HG02885 (cell line): ENCODE measurements around the gene PDE8B.
"Not testable (repeated sequence)": the region's sequence is repeated elsewhere in the genome, so short reads cannot be mapped to it uniquely, and the experiment has no call there.

ENCODE experiments used
- ATAC-seq: cut with Tn5 transposase; IDR thresholded peaks from one replicate; pipeline ENCODE4 v1.9.1; 2021; ENCODE audit warnings: mild to moderate bottlenecking; ENCODE audit not compliant: unreplicated experiment, poor library complexity

The PDE8B gene

DNA sequence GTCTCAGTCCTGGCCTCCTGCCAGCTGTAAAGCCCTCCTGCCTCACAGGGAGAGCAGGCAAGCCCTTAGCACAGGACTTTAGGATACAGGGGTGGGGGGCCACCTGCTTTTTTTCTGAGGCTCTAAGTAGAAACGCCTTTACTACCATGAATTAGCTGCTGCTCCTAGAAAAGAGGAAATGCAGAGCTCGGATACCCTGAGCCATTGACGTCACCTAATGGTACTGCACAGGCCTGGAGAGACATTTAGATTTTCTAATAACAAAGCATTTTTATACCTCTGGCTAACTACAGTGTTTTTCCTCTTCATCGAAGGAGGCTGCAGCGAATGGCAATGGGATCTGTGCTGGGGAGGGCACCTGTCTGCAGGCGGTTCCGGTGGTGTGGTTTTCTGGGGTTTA lies 144.6 kb downstream of the PDE8B start:
- no peak for ATAC-seq

DNA sequence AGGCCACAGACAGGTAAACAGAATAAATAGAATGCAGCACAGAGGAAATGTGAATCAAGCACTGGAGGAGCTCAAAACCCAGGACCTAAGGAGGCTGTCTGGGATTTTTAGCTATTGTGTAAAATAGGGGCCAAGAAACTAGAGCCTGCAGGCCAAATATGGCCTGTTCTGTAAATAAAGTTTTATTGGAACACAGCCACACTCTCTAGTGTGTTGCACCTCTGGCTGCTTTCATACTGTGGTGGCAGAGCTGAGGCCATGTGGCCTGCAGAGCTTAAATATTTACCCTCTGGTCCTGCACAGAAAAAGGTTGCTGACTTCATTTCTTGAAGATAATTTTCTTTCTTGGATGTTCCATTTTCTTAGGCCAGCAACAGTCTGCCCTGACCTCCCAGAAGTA lies 145.3 kb downstream of the PDE8B start:
- no peak for ATAC-seq

DNA sequence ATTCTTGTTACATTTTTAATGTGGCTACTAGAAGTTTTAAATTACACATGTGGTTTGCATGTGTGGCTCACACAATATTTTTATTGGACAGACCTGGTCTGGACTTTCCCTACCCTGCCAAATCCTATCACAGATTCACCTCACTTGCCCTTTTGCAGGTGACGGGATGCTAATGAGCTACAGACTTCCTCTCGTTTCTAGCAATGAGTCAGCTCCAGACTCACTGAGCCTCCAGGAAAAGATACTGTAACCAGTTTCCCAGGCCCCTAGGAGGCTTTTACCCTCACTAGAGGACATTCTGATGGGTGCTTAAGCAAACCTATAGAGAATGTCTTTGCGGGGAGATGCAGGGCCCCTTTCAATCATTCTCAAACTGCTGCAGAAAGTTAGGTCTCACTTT lies 146.3 kb downstream of the PDE8B start:
- peak; percentile 92 for ATAC-seq

DNA sequence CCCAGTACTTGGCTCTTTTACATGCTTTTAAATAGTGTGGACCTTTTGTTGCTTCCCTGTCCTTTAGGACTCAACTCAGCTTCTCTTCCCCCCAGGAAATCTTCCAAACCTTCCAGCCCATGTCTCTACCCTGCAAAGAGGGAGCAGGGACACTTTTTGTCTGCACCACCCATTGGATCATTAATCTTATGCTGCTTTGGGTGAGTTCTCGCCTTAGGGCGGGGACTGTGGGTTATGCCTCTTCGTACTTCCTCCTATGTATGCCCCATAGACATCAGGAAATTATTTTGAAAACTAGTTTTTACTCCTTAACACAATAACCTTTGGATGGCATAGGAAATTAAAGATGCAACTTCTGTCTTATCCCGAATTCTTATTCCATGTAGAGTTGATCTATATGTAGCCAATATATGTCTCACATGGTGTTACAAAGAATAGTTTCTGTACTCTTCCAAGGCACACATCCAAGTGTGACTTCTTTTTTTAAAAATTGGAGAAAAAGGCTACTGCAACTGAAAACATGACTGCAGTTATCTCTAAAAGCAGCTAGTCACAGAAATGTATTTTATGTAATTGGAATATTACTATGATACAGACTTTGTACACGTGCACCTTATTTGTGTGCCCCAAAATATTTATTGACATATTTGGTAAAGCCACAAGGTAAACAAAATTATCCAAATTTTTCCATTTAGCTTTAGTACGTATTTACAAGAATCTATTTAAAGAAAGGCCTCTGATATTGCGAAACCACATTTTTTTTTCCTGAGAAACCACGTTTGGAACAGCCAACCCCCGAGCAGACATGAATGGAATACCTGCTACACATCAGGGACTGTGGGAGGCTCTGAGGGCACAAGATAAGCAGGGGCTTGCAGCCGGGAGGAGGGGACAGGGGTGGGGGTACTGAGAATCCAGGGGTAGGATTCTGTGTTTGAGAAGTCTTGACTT lies 148.1 kb downstream of the PDE8B start:
- ATAC-seq = no peak

DNA sequence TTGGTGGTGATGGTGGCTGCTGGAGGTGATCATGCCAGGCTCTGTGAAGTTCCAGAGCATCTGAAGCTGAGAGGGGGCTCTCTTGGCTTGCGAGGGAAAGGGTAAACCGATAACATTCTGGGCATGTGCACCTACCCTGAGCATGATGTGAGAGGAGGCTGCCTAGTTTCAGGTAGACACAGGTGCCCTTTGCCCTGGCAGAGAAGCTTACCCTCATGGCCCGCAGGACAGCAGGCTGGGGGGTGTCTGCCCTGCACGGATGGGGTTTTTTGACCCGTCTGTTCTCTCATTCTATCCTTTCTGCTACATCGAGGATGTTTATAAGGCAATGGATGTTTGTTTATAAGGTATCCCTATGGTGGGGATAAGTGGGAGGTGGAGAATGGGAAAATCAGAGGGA lies 148.8 kb downstream of the PDE8B start:
- ATAC-seq = no peak

DNA sequence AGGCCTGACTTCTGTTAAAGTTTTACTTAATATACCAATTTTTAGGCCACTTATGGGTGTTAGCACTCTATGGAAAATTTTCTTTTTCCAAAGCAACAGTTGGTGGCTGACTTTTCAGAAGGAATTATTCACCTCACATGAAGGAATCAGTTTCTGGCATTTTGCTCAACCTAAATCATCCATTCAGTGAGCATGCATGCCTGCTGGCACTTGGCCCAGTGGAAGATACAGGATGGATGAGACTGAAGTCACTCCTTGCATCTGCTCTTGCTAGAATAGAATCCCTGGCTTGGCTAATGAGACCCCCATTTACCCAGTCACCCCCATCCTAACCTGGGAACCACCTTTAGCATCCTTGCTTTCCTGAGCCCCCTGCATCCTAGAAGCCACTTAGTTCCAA lies 149.9 kb downstream of the PDE8B start:
- no peak for ATAC-seq

DNA sequence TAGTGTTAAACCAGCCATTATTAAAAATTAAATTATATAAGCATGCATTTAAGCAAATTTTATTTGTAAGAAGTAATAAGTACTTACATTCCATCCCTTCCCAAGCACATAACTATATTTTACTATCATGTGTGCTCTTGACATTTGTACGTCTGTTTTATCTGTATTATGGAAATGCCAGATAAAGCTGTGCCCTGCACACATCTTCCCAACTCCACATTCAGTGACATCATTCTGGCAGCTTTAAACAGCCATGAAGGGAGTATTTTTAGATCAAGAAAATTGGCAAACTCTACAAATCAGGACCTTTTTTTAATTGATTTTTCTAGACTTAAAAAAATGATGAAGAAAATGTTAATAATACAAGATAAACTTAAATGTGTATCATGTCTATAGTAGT lies 150.5 kb downstream of the PDE8B start:
- no peak for ATAC-seq

DNA sequence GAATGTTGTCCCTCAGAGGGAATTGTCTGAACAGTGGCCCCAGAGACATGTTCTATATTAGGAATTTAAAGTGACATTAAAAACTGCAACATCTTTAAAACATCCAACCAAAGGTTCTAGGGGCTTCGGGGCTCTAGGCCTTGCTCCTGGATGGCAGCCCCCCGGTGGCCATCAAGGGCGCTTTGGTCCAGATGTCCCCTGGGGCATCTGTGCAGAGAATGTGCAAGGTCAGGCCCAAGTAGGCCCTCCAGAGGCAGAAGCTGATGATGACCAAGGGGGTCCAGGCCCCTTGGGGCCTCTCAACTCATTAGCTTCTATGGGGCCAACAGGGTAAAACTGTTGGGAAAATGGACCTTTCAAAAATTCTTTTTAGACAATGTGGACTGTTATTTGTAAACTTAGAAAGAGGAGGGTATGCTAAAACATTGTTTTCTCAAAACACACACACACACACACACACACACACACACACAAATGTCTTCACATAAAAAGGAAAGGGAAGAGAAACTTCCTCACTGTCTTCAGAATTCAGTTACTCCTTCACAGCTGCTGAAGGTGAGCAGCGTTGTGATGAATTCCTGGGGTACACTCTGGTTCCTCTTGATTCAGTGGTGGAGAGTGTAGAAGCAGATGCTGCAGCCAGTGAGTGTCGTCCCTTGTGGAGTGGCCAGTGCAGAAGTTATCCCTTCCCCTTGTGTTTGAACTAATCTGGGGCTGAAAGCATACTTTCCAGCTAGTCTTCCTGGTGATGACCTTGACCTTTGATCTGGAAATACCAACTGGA lies 156.4 kb downstream of the PDE8B start:
- no peak for ATAC-seq

DNA sequence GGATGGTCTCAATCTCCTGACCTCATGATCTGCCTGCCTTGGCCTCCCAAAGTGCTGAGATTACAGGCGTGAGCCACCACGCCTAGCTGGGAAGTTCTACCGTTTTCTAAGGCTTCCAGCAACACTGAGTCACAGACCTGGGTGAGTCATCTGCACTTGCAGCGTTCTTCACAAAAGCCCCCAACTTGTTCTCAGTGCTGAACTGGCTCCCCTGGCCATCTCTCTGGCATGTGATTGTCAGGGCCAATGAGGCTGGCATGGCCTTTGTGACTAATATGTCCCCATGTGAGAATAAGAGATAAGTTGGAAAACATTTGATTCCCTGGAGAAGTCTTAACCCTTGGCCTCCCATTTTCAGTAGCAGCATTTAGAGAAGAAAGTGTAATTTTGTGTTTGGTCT lies 157.3 kb downstream of the PDE8B start:
- ATAC-seq = no peak

DNA sequence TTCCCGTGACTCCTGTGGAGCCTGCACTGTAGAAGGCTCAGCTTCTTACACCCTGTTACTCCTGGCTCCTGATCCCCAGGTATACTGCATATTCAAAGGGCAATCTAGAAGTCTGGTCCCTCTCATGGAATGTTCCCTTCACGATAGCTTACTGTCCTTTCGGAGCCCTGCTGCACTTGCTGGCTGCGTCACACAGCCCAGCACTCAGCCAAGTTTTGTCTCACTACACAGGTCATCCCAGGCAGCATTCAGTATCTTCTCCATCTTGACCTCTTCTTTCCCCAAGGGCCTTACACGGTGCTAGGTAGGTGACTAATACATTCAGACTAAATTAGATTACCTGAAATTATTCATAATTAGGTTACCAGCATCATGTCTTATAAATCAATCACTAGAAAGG lies 157.9 kb downstream of the PDE8B start:
- ATAC-seq = no peak

DNA sequence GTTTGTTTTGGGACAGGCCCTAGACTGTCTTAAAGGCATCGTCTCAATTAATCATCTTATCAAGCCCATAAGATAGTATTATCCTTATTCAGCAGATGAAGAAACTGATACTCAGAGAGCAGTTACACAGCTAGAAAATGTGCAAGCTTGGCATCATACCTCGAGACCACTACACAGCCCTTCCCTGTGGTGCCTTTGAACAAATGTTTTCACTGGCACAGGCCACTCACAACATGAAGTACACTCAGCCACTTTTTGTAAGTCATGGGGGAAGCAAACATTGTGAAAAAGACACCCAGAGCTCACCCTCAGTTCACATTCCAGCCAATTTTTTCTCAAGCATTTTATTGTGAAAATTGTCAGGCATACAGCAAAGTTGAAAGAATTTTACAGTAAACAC lies 159.1 kb downstream of the PDE8B start:
- ATAC-seq = no peak

DNA sequence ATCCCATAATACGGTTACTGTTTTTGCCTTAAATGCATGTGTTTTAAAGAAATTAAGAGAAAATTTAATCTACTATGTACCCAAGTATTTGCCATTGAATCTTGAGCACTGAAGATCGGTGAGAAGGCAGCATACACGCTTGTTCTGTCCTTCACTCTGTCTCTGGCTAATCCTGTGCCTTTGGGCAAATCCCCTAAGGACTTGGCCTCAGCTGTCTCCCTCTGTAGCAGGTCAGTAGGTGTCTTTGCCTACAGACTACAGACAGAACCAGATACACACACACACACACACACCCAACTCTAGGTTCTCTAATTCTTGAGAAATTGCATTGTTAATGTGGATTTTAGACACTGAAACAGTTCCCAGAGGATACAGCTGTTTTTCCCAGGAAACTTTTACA lies 164.2 kb downstream of the PDE8B start:
- no peak for ATAC-seq

DNA sequence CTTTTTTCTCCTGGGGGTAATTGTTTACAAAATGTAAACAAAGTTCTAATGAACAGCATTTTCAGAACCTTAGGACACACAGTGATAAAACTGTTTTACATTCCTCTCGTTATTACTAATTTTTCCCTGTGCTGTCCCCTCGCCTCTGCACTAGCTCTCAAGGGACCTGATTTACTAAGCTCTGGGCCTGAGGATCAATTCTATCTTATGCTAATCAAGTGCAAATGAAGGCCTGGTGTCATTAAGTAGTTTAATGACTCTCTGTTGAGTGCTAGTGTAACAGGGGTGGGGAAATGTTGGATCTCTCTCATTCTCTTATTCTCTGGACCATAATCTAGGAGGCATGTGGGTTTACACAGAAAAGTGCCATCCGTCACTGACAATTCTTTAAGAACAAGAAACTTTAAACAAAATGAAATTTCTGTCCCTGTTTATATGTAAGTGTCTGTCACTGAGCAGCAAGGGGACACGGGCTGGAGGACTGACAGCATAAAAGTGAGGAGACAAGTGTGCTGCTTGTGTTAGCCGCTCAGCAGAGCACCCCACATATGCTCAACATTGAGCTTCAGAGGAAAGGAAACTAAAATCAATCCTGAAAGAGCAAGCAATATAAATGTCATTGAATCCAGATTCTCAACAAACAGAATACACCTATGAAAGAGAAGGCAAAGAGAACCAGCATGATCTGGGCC lies 166.3 kb downstream of the PDE8B start:
- ATAC-seq = no peak

DNA sequence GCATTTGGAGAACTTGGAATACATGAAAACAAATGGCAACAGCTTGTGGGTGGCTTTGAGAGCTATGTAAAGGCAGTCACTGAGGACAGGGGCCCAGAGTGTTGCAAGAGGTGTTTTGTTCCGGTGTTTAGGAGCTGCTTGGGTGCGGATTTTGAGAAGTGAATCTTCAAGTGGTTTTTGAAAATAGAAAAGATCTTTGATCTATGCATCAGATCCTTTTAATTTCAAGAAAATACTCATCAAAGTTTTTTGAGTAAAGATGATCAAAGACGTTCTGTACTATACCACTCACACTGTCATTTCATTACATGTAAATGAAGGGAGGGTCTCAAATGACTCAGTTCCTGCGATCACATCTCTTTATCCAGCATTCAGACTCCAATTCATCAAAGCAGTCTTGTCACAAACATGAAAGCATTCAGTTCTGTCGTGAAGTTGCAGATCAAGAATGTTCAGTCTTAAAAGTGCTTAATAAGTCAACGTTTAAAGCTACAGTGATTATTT lies 169.1 kb downstream of the PDE8B start:
- peak; percentile 89 for ATAC-seq

DNA sequence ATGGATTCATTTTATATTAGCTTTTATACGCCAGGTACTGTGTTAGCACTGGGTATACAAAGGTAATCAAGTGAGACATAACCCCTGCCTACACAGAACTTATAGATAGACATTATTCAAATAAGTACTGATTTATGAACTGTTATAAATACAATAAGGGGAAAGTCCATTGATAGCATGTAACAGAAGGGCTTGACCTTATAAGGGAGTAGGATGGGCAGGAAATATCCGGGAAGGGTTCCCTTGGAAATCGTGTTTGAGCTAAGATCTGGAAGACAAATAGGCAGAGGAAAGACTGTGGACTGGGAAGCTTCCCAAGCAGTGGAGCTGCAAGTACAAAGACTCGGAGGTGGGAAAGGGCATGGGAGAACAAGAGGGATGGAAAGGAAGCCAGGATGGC lies 170.2 kb downstream of the PDE8B start:
- ATAC-seq = no peak

DNA sequence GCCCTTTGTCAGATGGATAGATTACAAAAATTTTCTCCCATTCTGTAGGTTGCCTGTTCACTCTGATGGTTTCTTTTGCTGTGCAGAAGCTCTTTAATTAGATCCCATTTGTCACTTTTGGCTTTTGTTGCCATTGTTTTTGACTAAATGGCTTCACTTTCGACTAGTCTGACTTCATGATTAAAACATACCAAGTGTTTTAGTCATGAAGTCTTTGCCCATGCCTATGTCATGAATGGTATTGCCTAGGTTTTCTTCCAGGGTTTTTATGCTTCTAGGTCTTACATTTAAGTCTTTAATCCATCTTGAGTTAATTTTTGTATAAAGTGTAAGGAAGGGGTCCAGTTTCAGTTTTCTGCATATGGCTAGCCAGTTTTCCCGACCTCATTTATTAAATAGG lies 172.9 kb downstream of the PDE8B start:
- not testable (repeated sequence) for ATAC-seq

DNA sequence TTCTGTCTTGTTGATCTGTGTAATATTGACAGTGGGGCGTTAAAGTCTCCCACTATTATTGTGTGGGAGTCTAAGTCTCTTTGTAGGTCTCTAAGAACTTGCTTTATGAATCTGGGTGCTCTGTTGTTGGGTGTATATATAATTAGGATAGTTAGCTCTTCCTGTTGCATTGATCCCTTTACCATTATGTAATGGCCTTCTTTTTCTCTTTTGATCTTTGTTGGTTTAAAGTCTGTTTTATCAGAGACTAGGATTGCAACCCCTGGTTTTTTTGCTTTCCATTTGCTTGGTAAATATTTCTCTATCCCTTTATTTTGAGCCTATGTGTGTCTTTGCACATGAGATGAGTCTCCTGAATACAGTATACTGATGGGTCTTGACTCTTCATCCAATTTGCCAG lies 175.9 kb downstream of the PDE8B start:
- ATAC-seq = not testable (repeated sequence)

DNA sequence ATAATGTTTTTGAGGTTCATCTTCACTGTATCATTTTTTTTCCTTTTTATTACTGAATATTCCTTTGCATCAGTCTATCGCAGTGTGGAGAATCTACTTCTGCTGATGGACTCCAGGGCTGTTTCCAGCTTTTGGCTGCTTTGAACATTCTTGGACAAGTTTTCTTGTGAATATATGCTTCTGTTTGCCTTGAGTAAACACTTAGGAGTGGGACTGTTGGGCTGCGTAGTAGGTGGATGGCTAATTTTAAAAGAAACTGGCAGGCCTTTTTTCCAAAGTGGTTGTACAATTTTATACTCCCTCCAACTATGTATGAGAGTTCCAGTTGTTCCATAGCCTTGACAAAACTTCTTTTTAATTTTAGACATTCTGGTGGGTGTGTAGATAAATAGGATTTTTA lies 179.3 kb downstream of the PDE8B start:
- no peak for ATAC-seq

DNA sequence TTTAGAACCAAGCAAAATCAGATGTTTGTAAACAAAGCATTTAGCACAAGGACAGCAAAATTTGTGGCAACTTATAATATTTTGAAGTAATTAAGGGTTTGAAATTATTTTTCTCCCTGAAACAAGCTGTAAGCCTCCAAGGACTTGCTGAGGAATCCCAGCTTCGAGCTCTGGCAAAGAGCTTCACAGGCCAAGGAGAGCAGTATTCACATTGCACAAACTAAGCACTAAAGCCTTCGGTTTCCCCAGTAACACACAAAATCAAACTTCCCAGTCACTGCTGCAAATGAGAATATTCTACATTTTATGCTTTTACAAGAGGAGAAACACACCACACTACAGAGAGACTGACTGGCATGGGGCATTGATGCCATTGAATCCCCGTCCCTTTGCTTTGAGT lies 179.7 kb downstream of the PDE8B start:
- ATAC-seq = no peak

DNA sequence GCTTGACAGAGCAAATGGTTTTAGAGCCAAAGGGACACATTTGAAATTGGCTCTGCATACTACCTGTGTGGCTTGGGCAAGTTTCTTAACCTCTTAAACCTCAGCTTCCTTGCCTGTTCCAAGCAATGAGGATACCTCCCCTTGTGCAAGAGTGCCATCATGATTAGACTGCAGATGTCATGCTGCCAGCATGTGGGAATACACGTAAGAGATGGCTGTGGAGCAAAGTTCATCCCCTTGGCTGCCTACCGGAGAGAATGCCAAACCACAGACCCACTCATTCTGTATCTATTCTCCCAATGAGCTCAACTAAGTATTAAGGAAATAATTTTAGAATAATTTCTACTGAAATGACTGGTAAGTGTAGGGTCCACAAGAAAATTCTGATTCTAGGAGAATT lies 180.3 kb downstream of the PDE8B start:
- no peak for ATAC-seq

DNA sequence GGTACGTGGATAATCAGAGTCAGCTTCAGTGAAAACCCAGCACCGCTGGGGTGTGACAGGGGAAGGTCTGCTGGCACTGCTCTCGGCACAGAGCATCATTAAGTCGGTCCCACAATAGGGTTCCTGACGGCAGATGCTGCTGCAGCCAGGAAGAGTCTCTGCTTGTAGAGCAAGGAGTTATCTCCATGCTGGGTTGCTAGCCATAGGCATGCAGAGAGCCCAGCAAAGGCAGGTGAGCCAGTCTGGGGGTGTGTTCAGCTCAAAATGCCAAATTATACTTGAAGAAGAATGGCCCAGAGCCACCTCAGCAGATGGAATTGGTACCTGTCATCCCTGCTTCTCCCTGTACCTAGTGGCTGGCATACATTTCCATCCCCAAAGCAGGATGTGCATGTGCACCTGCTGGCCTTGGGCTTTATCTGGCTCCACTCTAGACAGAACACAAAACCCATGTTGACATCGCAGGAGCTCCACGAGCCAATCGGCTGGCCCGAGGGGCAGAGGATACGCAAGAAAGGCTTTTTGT lies 180.8 kb downstream of the PDE8B start:
- ATAC-seq = no peak
